ENCODE data around the gene TKT.
"Not testable (repeated sequence)": the region's sequence is repeated elsewhere in the genome, so short reads cannot be mapped to it uniquely, and the experiment has no call there.

TKT gene

DNA sequence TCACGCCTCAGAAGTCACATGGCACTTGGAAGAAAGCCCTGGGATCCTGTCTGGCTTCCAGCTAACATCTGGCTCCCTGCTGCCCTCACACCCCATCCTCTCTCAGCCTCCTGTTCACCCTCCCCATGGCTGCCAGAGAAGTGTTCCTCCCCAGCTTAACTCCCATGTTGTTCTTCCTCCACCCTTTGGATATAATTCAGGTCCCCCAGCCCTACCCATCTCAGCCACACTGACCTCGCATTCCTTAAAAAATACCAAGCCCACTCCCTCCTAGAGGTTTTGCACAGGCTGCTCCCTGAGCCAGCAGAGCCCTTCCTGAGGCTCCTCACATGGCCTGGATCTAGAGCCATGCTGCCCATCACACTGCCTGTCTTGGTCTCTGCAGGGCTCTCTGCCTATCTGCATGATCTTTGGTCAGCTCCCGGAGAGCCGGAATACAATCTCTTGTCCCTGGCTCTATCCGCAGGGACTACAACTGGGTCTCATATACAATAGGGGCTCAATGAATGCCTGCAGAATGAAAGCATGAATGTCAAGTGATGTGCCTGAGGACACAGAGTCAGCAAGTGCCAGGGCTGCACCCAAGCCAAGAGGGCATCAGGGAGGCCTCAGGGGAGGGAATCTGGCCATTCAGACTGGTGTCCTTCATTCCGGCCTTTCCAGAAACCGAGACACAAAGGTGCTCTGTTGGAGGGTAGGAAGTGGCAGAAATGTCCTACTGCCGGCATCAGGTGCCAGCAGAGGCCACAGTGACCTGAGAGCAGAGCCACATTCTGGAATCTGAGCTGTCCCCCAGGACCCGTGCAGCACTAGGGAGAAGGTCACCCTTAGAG lies 3.8 kb upstream of the TKT start:
- no peak for DNase-seq

DNA sequence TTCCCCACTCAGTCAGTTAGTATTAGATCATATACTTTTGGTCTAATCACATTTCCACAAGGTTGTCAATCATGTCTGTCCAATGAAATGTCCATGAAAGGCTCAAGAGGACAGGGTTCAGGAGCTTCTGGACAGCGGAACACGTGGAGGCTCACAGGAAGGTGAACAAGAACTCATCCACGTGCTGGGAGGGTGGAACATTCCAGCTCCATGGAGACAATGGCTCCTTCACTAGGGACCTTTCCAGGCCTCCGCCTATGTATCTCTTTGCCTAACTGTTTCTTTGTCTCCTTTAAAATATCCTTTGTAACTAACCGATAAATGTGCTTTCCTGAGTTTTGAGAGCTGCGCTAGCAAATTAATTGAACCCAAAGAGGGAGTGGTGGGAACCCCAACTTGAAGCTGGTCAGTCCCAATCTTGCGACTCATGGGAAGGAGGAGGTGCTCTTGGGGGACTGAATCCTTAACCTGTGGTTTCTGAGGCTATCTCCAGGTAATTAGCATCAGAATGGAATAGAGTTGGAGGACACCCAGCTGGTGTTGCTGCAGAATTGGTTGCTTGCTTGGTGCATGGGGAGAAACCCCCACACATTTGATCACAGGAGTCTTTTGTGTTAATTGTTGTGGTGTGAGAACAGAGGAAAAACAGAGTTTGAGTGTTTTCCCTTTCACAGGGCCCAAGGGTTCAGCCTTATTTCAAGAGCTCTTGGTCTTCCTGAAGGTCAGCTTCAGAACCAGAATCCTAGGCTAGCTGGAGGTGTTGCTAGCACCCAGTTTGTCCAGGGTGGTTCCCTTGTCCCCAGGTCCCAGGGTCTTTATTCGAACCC lies 3.0 kb upstream of the TKT start:
- no peak for DNase-seq

DNA sequence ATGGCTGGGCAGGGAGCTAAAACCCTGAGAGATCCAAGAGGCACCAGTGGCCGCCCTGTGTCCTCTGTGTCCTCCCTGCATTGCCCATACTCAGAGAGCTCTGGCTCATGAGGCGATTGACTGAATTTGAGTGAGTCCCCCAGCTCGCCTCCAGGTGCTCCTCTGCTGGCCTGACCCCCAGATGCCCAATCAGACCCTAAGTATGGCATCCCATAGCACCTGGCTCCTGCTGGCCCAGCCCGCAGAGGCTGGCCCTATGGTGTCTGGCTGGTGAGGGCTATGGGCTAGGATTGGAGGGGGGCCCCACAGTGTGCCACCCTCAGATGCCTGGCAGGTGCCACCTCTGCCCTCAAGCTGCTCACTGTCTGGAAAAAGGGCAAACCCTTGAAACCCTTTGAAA lies 1.6 kb upstream of the TKT start:
- DNase-seq: no peak

DNA sequence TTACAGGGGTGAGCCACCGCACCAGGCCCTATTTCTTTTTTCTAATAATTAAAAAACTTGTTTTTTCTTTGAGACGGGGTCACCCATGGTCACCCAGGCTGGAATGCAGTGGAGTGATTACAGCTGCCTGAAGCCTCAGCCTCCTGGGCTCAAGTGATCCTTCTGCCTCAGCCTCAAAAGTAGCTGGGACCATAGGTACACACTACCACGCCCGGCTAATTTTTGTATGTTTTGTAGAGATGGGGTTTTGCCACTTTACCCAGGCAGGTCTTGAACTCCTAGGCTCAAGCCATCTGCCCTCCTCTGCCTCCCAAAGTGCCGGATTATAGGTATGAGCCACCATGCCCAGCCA lies 858 bp upstream of the TKT start:
- DNase-seq: no peak

DNA sequence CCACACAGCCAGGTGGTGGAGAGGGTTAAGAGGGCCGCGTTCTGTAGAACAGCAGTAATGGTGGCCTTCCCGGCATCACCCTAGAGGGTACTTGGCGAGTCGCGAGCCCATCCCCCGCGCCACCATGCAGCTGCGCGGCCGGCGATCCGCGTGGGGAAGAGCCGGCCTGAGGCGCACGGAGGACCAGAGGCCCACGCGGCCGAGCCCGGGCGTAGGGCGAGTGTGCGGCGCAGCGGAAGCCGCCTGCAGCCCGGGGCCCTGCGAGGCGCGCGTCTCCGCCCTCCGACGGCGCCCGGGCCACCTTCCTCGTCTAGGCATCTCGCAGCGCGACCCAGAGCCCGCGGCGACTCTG lies 423 bp downstream of the TKT start:
- peak in 1 of 2 donors; percentile 31 for DNase-seq

DNA sequence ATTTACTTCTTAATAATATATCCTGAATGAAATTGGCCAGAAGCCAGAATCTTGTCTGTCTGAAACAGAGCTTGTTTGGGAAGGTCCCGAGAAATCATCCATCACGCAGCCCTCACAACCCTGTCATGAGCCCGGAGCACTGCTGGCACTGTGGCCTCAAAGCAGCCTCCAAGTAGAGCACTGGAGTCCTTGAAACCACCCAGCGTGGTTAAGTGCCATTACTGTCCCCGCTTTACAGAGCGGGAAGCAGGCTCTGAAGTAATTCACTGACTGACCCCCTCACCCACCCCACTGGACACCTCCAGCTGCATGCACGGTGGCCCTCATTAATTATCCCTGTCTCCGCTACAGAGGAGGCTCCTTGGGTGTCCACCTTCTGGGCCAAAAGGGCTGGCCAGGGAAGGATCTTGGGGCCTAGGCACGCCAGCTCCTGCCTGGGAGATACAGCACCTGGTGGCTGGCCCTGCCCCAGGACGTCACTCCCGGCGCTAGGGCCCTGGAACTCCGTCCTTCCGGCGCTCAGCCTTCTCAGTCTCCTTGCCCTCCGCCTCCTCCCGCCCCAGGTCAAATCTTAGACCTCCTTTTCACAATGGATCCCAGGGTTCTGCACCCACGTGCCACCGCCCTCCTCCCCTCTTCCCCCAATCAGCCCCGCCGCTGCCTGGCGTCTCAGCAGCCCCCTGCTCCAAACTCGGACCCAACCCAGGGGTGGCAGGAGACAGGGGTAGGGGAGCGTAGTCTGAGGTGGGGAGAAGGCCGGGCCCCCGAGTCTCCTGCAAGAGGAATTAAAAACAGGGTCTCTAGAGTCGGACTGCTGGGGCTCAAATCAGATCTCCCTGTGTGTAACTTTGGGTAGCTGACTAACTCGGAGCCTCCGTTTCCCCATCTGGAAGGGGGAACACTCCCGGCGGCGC lies 1.1 kb downstream of the TKT start:
- DNase-seq: peak; percentile 40 to 42

DNA sequence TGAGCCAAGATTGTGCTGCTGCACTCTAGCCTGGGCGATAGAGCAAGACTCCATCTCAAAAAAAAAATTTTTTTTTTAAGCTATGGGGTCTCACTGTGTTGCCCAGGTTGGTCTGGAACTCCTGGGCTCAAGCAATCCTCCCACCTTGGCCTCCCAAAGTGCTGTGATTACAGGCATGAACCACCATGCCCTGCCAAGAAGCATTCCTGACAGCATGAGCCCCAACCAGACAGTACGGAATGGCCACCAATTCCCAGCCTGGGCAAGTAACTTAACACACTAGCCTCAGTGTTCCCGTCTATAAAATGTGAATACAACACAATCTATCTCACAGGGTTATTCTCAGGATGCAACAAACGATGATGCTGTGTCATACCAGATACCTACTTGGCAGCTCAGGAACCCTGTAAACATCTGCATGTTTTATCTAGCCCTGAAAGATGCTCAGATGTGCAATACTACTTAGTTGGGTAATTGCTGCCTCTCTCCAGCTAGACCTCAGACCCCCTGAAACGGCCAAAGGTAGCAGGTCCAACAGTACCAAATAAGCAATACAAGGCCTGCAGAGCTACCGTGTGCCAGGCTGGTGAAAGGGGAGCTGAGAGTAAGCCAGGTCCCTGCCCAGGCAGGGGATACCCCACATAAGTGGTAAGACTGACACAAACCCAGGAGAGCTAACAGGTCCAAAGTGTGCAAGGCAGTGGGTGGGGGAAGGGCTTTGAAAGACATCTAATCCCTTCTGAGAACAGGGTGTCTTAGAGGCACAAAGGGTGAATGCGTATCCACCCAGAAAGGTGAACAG lies 1.9 kb downstream of the TKT start:
- DNase-seq: no peak

DNA sequence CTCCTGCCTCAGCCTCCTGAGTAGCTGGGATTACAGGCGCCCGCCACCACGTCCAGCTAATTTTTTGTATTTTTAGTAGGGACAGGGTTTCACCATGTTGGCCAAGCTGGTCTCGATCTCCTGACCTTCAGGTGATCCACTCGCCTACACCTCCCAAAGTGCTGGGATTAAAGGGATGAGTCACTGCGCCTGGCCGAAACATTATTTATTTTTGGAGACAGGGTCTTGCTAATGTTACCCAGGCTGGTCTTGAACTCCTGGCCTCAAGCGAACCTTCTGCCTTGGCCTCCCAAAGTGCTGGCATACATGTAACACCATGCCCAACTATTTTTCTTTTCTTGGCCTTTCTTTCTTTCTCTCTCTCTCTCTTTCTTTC lies 2.9 kb downstream of the TKT start:
- not testable (repeated sequence) for DNase-seq

DNA sequence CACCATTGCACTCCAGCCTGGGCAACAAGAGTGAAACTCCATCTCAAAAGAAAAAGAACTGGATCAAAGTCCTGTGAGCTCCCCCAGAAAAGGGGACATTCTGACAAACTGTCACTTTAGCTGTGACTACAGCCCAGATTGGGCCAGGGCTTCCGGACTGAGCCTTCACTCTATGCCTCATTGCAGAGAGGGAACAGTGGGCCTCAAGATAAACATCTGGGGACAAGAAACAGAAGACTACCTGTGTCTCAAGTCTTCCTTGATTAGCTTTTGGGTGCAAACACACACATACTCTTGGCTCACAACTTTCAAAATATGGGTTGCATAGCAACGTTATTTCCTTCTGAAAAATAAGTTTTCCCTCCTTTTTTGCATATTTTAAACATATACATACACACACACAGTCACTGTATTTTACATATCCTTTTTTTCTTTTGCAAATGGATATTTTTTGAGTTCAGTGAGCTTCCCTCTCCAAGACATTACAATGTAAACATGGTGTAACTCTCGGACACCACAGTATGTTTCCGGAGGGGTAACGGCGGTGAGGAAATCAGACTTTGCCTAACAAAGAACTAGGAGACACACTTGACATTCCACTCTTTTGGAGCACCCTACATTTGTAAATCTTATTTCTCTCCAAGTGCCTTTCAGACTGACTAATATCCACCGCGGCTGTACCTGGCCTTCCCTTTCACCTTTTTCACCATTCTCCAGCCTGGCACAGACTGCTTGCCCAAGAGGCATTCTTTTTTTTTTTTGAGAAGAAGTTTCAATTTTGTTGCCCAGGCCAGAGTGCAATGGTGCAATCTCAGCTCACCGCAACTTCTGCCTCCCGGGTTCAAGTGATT lies 3.5 kb downstream of the TKT start:
- DNase-seq: no peak

DNA sequence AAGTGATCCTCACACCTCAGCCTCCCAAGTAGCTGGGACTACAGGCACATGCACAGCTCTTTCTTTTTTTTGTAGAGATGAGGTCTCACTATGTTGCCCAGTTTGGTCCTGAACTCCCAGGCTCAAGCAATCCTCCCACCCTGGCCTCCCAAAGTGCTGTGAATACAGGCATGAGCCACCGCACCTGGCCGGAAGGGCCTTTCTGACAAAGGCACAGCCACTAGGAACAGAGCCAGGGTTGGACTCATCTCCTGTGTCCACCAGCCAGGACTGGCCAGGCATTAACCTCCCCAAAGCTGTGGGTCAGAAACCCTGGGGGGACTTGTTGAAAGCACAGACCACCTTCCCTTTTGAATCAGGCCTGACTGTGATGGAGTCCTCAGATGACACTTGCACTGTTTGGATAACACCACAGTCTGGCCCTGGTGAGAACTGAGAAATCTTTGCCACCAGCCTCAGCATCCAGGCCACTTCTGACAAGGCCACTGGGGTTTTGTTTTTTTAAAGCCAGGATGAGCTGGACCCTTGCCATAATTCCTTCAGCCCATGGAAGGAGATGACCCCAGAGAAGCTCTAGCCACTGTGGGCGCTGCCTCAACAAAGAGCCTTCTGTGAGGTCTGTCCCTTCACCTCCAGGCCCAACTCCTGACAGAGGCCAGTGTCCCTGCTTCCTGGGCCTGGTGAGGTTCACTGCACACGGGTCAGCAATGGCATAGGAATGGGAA lies 4.8 kb downstream of the TKT start:
- no peak for DNase-seq

DNA sequence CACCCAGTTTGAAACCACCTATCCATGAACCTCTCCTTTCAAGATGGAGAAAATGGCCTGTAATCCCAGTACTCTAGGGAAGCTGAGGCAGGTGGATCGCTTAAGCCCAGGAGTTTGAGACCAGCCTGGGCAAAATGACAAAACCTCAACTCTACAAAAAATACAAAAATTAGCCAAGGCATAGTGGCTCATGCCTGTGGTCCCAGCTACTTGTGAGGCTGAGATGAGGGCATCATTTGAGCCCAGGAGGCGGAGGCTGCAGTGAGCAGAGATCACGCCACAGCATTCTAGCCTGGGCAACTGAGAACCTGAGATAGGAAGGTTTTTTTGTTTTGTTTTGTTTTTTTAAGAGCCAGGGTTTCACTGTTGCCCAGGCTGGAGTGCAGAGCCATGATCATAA lies 5.4 kb downstream of the TKT start:
- no peak for DNase-seq

DNA sequence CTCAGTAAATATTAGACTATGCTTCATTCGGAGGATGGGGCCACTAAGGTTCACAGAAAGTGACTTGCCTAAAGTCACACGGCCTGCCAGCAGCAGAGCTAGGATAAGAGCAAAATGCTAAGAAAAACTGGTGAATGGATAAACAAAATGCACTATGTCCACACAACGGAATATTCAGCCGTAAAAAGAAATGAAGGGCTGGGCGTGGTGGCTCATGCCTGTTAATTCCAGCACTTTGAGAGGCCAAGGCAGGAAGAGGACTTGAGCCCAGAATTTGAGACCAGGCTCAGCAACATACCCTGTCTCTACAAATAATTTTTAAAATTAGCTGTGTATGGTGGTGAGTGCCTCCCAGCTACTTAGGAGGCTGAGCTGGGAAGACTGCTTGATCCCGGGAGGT lies 7.7 kb downstream of the TKT start:
- no peak for DNase-seq

DNA sequence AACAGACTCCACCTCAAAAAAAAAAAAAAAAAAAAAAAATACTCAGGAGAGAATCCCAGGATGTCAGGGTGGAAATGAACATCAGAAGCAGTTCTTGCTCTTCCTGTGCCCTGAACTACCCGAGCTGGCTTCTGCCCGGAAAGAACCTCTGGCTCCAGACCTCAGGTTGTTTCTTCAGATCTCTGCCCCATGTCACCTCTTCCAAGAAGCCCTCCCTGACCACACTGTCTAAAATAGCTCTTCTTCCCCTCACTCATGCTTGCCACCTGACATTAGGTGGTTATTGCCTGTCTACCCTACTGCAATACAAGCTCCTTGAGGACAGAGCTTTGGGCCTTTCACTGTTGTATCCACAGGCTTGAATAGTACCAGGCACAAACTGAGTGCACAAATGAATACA lies 8.2 kb downstream of the TKT start:
- no peak for DNase-seq

DNA sequence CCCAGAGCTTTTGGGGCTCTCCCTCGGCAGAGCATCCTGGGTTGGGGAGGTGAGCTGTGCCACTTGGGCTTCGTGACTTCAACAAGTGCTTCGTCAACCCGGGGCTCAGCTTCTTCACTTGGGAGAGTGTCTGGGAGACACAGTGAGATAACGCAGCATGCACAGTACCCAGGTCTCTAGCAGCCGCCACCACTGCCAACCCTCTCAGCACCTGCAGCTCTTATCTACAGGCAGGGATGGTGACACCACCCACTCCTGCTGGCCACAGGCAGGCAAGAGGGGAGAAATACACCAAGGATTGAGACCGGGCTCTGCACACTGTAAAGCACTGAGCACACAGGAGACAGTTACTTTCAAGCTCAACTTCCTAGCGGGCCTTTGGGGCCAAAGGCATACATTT lies 11.6 kb downstream of the TKT start:
- no peak for DNase-seq

DNA sequence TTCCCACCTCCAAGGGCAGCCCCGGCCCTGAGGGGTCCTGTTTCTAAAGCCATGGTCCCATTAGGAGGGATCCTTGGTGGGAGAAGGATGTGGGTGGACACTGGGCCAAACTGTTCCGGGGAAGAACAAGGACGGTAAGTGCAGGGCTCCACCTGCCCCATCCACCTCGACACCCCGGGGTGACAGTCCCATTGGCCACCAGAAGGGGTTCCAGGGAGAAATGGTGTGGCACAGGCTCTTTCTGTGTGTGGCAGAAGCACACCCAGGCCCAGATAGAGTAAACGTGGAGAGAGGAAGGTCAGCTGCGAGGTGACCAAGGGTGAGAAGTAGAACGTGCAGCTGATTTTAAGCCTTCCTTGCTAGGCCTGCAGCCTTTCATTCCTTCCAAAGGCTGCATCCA lies 12.0 kb downstream of the TKT start:
- no peak for DNase-seq

DNA sequence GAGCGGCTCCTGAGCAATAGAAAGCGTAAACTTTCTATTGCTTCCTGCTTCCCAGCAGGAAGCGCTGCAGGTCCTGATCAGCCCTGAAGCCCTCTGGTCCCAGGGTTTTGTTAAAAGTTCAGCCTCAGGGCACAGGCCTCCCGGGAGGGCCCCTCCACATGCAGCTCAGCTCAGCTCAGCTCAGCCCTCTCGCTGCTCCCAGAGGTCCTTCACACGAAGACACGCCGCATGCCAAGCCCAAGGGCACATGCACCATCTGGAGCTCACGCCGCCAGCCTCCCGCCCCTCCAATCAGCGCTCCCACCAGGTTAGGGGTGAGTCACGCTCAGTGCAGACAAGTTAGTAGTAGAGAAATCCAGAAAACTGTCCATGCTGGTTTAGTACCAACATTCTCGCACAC lies 12.7 kb downstream of the TKT start:
- no peak for DNase-seq

DNA sequence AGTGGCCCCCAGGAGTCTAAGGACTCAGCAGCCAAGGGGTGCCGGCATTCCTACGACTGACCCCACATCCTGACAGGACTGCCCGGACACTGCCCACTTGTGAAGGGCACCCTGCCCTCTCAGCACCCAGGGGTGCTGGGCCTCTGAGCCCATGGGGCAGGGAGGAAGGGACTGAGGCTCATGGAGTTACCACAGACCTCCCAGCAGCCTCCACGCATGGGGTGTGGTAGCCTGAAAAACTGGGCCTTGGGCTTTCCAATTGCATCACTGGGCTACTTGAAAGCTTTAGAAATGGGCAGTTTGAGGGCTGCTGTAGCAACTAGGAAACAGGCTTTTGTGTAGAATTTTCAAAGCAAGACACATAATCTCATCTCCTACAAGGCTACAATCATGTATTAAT lies 13.2 kb downstream of the TKT start:
- DNase-seq: no peak

DNA sequence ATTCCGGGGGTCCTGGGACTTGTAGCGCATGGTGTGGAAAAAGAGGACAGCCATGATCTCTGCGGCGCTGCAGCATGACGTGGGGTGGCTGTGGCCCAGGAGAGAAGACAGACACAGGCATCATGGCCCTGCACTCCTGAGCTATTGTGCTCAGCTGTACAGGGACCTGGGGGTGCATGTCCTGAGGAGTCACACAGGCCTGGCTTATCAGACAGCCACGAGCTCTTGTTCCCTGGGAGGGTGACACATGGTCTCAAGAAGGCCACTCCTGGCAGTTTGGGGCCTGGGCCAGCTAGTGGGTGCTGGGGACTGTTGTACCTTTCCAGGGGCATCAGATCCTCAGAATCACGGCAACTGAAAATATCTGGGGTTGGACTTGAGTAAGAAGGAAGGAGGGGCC lies 13.7 kb downstream of the TKT start:
- DNase-seq: no peak

DNA sequence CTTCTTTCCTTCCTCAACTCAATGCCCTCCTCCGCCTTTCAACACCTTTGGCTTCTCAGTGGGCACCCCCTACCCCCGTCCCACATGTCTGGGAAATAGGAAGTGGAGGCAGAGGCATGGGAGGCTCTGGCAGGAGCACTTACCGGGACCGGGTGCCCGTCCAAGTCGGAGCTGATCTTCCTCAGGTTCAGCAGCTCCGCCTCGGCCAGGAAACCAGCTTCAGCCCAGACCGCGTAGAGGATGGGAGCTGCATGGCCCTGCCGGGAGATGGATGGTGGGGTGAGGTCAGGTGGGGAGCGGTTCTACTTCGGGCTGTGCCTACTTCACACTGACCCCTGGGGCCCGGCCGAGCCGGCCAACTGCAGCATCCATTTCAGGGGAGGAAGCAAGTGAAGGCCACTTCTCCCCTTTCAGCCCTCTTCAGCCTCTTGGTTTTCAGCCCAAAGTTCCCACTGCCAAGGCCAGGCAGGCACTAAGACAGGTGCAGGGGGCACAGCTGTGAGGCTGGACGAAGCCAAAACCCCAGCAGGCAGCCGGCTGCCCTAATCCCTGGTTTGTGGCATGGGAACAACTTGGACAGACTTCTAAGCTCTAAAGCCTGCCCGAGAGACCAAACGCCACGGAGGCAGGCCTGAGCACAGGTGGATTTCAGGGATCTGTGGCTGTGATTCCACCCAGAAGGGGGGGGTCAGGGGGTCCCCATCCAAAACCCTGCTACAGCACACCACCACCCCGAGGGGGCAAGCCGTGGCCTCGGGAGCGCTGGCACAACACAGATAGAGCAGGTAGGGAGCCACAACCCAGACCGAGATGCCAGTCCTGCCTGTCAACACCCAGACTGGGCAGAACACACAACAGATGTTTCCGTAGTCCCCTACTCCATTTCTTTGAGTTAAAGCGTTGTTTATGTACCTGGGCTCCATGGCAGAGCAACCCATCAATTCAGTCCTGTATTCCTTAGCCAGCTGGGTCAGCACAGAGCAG lies 14.5 kb downstream of the TKT start:
- no peak for DNase-seq

DNA sequence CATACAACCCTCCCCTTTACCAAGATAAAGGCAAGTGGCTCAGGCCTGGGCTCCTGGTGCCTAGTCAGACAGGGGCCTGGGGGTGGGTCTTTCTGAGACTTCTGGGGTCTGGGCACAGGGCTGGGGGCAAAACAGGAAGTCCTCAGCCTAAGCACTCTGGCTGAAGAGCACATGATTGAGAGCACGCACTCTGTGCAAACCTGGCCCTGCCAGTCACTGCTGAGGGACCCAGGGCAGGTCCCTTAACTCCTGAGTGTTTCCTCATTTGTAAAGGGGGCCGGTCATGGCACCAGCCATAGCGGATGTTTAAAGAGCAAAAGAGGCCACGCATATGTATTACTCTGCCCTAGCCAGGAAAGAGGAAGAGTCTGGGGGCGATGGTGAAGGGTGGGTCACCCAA lies 16.0 kb downstream of the TKT start:
- no peak for DNase-seq

Measured in stimulated activated CD4-positive, alpha-beta T cell treated with anti-CD3 and anti-CD28 coated beads, Interleukin-2, amount 100 ng/mL, for 48 hours (primary cell).